NB4 (cell line): Measurements from ENCODE around the gene C1RL.
"Not testable (repeated sequence)": the region's sequence is repeated elsewhere in the genome, so short reads cannot be mapped to it uniquely, and the experiment has no call there.

ENCODE experiments used
- DNase-seq: peaks from one replicate; pipeline ENCODE4 v3.0.0; 2010; ENCODE audit warnings: low read depth
- H3K4me3 ChIP-seq: one replicate; pipeline ENCODE4 v1.5.1; 2011; ENCODE audit warnings: mild to moderate bottlenecking, low read depth, low read length, moderate library complexity
- MYC ChIP-seq: IDR thresholded peaks from 2 replicates; pipeline ENCODE4 v1.6.1; 2011; ENCODE audit warnings: low read depth, low read length
- POLR2A ChIP-seq: IDR thresholded peaks from 2 replicates; pipeline ENCODE4 v1.6.1; 2011; ENCODE audit warnings: mild to moderate bottlenecking; ENCODE audit not compliant: insufficient read length; ENCODE audit errors: extremely low read depth
- TF ChIP-seq, protein P1 (sequence below): IDR thresholded peaks from 2 replicates; pipeline ENCODE4 v1.6.1; 2011; ENCODE audit warnings: low read depth, low read length
- TF ChIP-seq, protein P2 (sequence below): IDR thresholded peaks from one replicate; pipeline ENCODE4 v1.5.1; 2012; ENCODE audit warnings: low read depth, low read length

C1RL gene

DNA sequence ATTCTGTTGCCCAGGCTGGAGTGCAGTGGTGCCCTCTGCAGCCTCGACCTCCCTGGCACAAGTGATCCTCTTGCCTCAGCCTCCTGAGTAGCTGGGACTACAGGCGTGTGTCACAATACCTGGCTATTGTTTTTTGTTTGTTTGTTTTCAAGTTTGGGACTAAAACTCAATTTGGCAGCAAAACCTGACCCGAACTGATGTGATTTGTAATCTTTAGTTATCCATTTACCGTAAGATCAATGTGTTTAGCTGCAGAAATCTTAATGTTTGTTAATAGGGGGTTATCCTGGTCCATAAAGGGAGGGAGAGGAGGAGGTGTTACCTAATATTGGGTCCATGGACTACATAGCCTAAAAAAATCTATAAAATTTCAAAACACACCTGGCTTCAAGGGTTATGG lies 49.2 kb downstream of the C1RL start:
- no peak for DNase-seq
- H3K4me3 ChIP-seq = no peak overlapping the region
- TF ChIP-seq, protein P1, sequence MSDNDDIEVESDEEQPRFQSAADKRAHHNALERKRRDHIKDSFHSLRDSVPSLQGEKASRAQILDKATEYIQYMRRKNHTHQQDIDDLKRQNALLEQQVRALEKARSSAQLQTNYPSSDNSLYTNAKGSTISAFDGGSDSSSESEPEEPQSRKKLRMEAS = no peak
- TF ChIP-seq, protein P2, sequence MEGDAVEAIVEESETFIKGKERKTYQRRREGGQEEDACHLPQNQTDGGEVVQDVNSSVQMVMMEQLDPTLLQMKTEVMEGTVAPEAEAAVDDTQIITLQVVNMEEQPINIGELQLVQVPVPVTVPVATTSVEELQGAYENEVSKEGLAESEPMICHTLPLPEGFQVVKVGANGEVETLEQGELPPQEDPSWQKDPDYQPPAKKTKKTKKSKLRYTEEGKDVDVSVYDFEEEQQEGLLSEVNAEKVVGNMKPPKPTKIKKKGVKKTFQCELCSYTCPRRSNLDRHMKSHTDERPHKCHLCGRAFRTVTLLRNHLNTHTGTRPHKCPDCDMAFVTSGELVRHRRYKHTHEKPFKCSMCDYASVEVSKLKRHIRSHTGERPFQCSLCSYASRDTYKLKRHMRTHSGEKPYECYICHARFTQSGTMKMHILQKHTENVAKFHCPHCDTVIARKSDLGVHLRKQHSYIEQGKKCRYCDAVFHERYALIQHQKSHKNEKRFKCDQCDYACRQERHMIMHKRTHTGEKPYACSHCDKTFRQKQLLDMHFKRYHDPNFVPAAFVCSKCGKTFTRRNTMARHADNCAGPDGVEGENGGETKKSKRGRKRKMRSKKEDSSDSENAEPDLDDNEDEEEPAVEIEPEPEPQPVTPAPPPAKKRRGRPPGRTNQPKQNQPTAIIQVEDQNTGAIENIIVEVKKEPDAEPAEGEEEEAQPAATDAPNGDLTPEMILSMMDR = no peak
- no peak for TF ChIP-seq MYC
- no peak for TF ChIP-seq POLR2A

DNA sequence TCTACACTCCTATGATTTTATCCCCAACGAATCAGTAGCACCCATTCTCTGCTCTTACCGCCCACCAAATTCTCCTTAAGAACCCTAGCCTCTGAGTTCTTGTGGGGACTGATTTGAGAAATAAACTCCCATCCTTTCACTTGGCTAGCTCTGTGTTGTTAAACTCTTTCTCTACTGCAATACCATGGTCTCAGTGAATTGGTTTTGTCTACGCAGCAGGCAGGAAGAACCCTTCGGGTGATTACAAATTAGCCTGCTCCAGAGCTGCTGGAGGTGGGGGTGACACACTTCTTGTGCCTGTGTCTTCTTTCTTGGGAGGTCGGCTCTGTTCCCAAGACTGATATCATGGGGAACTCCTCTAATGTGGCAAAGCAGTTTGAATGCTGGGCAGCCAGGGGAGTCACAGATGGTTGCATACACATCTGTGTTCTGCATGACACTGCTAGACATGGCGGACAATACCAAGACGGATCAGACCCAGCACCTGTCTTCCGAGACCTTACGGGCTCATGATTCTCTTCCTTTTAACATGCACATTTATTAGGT lies 50.1 kb downstream of the C1RL start:
- TF ChIP-seq MYC (no peak), POLR2A (no peak)
- TF ChIP-seq, protein P1 = no peak
- TF ChIP-seq, protein P2 = no peak
- no peak overlapping the region for H3K4me3 ChIP-seq
- no peak for DNase-seq

DNA sequence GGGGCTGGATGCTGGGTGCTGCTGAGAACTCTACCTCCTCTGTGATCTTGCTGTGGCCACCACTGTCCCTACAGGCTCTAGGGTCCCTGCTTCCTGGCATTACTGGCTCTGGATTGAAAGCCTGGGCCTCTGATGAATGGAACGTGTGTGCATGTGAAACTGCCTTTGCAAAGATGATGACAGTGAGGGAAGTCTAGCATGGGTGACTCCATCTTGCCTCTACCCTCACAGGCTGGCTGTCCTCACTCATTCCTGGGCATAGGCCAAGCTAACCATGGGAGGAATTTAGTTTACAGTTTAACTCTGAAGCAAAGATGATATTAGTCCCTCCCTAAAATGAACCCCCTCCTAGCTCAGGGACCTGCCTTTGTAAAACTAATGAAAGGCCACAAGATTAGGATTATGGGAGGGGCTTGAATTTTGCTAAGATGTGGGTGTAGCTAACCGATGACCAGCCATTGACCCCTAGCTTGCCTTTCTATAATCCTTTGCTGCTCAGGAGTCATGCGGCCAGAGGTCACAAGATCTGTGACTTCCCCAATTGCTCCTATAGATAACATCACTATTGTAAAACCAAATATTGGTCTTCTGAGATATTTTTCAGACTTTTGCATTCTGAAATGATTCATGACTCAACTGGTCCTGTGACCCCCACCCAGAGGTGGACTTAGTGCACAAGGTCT lies 50.7 kb downstream of the C1RL start:
- no peak overlapping the region for H3K4me3 ChIP-seq
- peak; percentile 11 for DNase-seq
- no peak for TF ChIP-seq MYC

DNA sequence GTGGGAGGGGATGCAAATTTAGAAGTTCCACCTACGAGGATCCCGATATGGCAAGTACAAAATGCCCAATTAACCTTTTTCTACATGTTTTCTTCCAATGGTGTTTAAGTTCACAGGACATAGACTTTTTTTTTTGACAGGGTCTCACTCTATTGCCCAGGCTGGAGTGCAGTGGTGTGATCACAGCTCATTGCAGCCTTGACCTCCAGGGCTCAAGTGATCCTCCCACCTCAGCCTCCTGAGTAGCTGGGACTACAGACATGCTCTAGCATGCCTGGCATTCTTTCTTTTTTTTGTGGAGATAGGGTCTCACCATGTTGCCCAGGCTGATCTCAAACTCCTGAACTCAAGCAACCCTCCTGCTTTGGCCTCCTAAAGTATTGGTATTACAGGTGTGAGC lies 53.3 kb downstream of the C1RL start:
- H3K4me3 ChIP-seq, DNase-seq: not testable (repeated sequence)

DNA sequence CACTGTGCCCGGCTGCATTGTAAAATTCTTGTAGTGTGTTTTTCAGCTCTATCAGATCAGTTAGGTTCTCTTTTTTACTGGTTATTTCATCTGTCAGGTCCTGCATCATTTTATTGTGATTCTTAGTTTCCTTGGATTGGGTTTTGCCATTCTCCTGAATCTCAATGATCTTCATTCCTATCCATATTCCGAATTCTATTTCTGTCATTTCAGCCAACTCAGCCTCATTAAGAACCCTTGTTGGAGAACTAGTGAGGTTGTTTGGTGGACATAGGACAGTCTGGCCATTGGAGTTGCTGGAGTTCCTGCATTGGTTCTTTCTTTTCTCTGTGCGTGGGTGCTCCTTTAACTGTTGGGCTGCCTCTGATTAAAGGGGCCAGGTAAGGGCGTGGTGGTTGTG lies 54.1 kb downstream of the C1RL start:
- no peak for DNase-seq
- TF ChIP-seq, protein P1 = no peak
- no peak for TF ChIP-seq POLR2A
- TF ChIP-seq, protein P2 = no peak
- TF ChIP-seq MYC = no peak
- no peak overlapping the region for H3K4me3 ChIP-seq

DNA sequence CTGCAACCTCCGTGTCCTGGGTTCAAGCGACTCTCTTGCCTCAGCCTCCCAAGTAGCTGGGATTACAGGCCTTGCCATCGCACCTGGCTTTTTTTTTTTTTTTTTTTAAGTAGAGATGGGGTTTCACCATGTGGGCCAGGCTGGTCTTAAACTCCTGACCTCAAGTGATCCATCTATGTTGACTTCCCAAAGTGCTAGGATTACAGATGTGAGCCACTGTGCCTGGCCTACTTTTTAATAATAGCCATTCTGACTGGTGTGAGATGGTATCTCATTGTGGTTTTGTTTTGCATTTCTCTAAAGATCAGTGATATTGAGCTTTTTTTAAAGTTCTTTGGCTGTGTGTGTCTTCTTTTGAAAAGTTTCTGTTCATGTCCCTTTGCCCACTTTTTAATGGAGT lies 59.0 kb downstream of the C1RL start:
- not testable (repeated sequence) for H3K4me3 ChIP-seq, DNase-seq

DNA sequence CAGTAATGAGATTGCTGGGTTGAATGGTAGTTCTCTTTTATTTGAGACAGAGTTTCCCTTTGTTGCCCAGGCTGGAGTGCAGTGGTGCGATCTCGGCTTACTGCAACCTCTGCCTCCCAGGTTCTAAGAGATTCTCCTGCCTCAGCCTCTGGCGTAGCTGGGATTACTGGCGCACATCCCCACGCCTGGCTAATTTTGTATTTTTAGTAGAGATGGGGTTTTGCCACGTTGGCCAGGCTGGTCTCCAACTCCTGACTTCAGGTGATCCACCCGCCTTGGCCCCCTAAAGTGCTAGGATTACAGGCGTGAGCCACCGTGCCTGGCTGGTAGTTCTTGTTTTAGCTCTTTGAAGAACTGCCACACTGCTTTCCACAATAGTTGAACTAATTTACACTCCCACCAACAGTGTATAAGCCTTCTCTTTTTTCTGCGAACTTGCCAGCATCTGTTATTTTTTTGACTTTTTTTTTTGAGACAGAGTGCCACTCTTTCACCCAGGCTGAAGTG lies 59.5 kb downstream of the C1RL start:
- not testable (repeated sequence) for DNase-seq, H3K4me3 ChIP-seq

DNA sequence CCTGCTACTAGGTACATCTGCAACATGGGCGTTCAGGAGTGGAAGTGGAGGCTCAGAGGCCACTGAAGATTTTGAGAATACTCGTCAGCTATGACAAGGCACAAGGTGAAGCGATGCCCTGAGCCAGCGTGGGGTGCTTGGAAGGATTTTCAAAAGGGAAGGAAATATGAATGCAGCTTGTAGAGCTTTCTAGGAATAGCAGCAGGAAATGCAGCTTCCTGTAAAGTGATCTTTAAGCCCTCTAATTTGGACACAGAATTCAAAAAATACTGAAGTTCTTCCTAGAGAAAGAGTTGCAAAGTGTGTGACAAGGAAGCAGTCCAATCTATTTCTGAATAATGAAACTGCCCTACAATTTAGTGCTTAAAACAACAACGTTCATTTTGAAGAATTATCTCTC lies 61.7 kb downstream of the C1RL start:
- no peak for TF ChIP-seq POLR2A
- TF ChIP-seq, protein P2 = no peak
- TF ChIP-seq, protein P1 = no peak
- TF ChIP-seq MYC = no peak
- H3K4me3 ChIP-seq = no peak overlapping the region
- no peak for DNase-seq
